ENCODE measurements around the gene AFF1.

Gene AFF1

GRCh38 chr4:86955888-86956451, 21.2 kb downstream of the AFF1 start:
- no peak for DNase-seq (ENCODE audit: low read depth in 2 of 2)

- no peak for DNase-seq (ENCODE audit: low read depth in 2 of 2)
These were observed 22.4 kb downstream of the AFF1 start for GRCh38 chr4:86957215-86957614.

GRCh38 chr4:86959588-86960500, 25.0 kb downstream of the AFF1 start:
- DNase-seq (ENCODE audit: low read depth in 2 of 2), result no peak

GRCh38 chr4:86960557-86960961, 25.7 kb downstream of the AFF1 start:
- DNase-seq (ENCODE audit: low read depth in 2 of 2), result no peak

- no peak for DNase-seq (ENCODE audit: low read depth in 2 of 2)
These were observed 26.3 kb downstream of the AFF1 start for GRCh38 chr4:86961116-86961515.

- no peak for DNase-seq (ENCODE audit: low read depth in 2 of 2)
These were observed 26.9 kb downstream of the AFF1 start for GRCh38 chr4:86961605-86962295.

GRCh38 chr4:86963697-86964096, 28.9 kb downstream of the AFF1 start:
- no peak for DNase-seq (ENCODE audit: low read depth in 2 of 2)

- no peak for DNase-seq (ENCODE audit: low read depth in 2 of 2)
These were observed 30.5 kb downstream of the AFF1 start for GRCh38 chr4:86965019-86965976.

- DNase-seq (ENCODE audit: low read depth in 2 of 2), result no peak
These were observed 32.3 kb downstream of the AFF1 start for GRCh38 chr4:86967073-86967472.

- no peak for DNase-seq (ENCODE audit: low read depth in 2 of 2)
These were observed 33.0 kb downstream of the AFF1 start for GRCh38 chr4:86967798-86968197.

- no peak for DNase-seq (ENCODE audit: low read depth in 2 of 2)
These were observed 33.7 kb downstream of the AFF1 start for GRCh38 chr4:86968547-86968946.

GRCh38 chr4:86970447-86971354, 35.9 kb downstream of the AFF1 start:
- no peak for DNase-seq (ENCODE audit: low read depth in 2 of 2)

- DNase-seq (ENCODE audit: low read depth in 2 of 2), result no peak
These were observed 36.5 kb downstream of the AFF1 start for GRCh38 chr4:86971355-86971683.

- no peak for DNase-seq (ENCODE audit: low read depth in 2 of 2)
These were observed 38.2 kb downstream of the AFF1 start for GRCh38 chr4:86972997-86973396.

GRCh38 chr4:86973668-86974067, 38.9 kb downstream of the AFF1 start:
- no peak for DNase-seq (ENCODE audit: low read depth in 2 of 2)

GRCh38 chr4:86974551-86974994, 39.8 kb downstream of the AFF1 start:
- no peak for DNase-seq (ENCODE audit: low read depth in 2 of 2)

- DNase-seq (ENCODE audit: low read depth in 2 of 2), result no peak
These were observed 41.1 kb downstream of the AFF1 start for GRCh38 chr4:86975927-86976326.

- no peak for DNase-seq (ENCODE audit: low read depth in 2 of 2)
These were observed 42.1 kb downstream of the AFF1 start for GRCh38 chr4:86976801-86977485.

GRCh38 chr4:86977621-86978184, 42.9 kb downstream of the AFF1 start:
- DNase-seq (ENCODE audit: low read depth in 2 of 2), result no peak

GRCh38 chr4:86978709-86979108, 43.9 kb downstream of the AFF1 start:
- DNase-seq (ENCODE audit: low read depth in 2 of 2), result no peak
